GM12873 (cell line): ENCODE data around the gene RERE.

Experiments used
- CTCF ChIP-seq: IDR thresholded peaks from 2 replicates; pipeline ENCODE4 v1.5.1; 2012; ENCODE audit warnings: low read depth, mild to moderate bottlenecking, moderate library complexity, low read length, control low read depth; ENCODE audit not compliant: insufficient read depth; ENCODE audit errors: missing control alignments

The RERE gene

GRCh38 chr1:8562222-8562621, 255.2 kb downstream of the RERE start:
- no peak for TF ChIP-seq CTCF

DNA sequence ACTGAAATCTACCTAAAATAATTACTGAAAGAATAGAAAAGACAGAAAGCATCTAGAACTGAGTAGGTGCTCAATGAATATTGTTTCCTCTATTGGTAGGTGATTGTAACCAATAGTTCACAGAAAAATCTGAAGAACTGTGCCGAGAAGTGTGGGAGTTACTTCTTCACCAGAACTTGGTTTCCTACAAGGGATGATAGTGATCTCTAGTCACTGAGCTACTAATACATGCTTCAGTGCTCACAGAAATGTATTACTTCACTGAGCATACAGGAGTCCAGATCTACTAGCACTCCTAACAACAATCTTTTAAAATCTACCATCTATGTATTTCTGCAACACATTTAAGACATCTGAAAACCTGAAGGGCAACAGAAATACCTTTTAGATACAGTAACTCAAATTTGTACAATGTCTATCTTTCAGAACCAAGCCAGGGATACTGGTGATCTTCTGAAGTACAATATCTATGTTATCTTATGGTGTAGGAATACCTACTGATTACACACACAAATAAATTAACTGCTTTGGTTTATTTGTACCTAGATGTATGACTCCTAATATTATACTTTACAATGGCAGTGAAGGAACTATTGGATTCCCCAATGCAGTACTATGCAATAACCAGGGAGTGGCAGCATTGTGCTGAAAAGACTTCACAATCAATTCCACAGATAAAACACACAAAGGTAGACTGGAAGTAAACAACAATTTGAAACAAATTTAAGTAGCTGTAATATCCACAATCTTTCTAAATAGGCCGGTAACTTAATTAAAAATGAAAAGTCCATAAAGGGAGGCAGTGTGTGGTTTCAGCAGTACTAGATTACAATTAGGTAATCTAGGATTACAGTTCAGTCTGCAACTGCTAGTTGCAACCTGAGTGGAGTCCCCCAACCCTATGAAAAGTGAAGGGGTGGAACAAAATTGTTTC, 256.6 kb downstream of the RERE start:
- TF ChIP-seq CTCF: peak; percentile 78

DNA sequence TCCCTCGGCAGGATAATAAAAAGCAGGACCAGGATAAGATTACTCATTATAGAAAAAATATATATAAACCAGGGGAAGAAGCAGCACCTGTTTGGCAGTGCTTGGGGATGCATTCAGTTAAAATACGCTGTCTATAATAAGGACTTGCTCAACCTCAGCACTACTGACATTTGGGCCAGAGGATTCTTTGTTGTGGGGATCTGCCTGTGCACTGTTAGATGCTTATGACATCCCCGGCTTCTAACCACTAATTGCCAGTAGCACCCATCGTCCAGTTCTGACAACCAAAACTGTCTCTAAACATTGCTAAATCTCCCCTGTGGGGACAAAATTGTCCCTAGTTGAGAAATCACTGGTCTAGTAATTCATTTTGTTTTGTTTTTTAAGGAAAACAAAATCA, 257.4 kb downstream of the RERE start:
- TF ChIP-seq CTCF: no peak

DNA sequence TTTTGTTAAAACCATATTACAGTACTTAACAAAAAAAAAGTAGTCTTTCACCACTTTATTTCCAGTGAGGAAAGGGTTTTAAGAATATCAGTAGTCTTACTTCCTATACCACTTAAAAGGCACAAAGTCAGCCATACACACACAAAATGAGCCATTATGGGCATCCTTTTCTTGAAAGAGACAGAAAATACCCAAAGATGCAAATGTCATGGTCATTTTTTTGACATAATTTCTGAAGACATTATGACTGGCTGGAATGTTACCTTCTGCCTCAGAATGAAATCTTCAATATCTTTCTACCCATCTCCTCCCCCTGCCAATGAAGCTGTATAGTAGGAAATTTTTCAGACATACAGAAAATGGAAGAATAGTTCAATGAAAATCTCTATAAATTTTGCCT, 261.9 kb downstream of the RERE start:
- TF ChIP-seq CTCF: no peak

DNA sequence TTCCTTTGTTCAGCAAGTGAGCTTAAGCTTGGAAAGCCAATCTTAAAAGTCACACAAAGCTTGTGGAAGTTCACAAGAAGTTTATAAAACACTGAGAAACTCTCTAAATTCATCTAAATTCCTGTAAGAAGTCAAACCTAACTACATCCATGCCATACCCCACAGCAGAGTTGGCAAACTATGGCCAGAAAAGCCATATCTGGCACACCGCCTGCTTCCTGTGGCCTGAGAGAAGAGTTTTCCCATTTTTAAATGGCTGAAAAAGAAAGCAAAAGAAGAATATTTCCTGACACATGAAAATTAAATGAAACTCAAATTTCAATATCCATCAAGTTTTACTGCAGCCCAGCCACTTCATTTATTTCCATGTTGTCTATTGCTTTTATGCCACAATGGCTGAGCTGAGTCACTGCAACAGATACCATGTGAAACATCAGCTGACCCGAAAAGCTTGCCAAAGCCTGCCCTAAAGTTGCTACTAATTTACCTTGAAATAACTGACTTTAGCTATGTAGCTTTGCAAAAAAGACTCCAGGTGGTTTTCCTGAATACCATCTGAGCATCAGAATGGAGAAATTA, 262.4 kb downstream of the RERE start:
- TF ChIP-seq CTCF: no peak

- TF ChIP-seq CTCF: no peak
These were observed 264.5 kb downstream of the RERE start for GRCh38 chr1:8552820-8553397.
